HepG2 (cell line): Measurements from ENCODE around the gene TMEM220. TPM values are rescaled to one million over a fixed set of nuclear protein-coding genes. Genes with fewer than 3 reads are reported as not detected.

ENCODE experiments used
- AKAP8 ChIP-seq: sonication (generic); formaldehyde crosslinking; IDR thresholded peaks from 2 replicates; pipeline ENCODE4 v1.5.1; 2020; ENCODE audit warnings: mild to moderate bottlenecking, missing genetic modification reagents
- CREM ChIP-seq, 2 experiments: sonication (generic) in 1 of 2; formaldehyde crosslinking in 1 of 2; IDR thresholded peaks; 2 replicates each; pipeline versions ENCODE4 v1.4.0 to v1.6.1; 2016 to 2020; ENCODE audit warnings: antibody characterized with exemption in 1 of 2, mild to moderate bottlenecking in 1 of 2, missing genetic modification reagents in 1 of 2
- ETV5 ChIP-seq: IDR thresholded peaks from 2 replicates; pipeline ENCODE4 v1.6.1; 2018; ENCODE audit warnings: missing biosample characterization, missing genetic modification reagents, inconsistent platforms, borderline replicate concordance
- FOXK2 ChIP-seq: fragments of 450-650 bp; IDR thresholded peaks from 2 replicates; pipeline ENCODE4 v1.6.1; 2016
- HDAC6 ChIP-seq: fragments of 200-600 bp; sonication (generic); IDR thresholded peaks from 2 replicates; pipeline ENCODE4 v1.7.0; 2017; ENCODE audit warnings: mild to moderate bottlenecking, antibody characterized with exemption, low read length, low read depth
- HHEX ChIP-seq: IDR thresholded peaks from 2 replicates; pipeline ENCODE4 v1.6.1; 2016; ENCODE audit warnings: control low read depth
- MAFK ChIP-seq, 2 experiments: IDR thresholded peaks in 1 of 2; conservative IDR thresholded peaks in 1 of 2; 2 replicates each; pipeline ENCODE4 v1.6.1; 2011; ENCODE audit warnings: improper control_type of control experiment in 2 of 2, low read length in 2 of 2
- MBNL3 ChIP-seq: fragments of 250-450 bp; sonication (Bioruptor Pico); conservative IDR thresholded peaks from 2 replicates; pipeline ENCODE4 v1.8.0; 2022; ENCODE audit warnings: mild to moderate bottlenecking, inconsistent platforms
- NFKB2 ChIP-seq: sonication (generic); formaldehyde crosslinking; IDR thresholded peaks from 2 replicates; pipeline ENCODE4 v1.4.0; 2020; ENCODE audit warnings: missing genetic modification reagents, borderline replicate concordance
- SMC3 ChIP-seq: IDR thresholded peaks from 2 replicates; pipeline ENCODE4 v1.6.1; 2011; ENCODE audit warnings: low read length, improper control_type of control experiment
- TARDBP ChIP-seq: sonication (generic); formaldehyde crosslinking; IDR thresholded peaks from 2 replicates; pipeline ENCODE4 v1.8.0; 2022; ENCODE audit warnings: mild to moderate bottlenecking, missing genetic modification reagents
- TP53 ChIP-seq: sonication (generic); formaldehyde crosslinking; conservative IDR thresholded peaks from 2 replicates; pipeline ENCODE4 v1.4.0; 2020; ENCODE audit warnings: missing genetic modification reagents
- ZBTB7B ChIP-seq: sonication (generic); formaldehyde crosslinking; IDR thresholded peaks from 2 replicates; pipeline ENCODE4 v1.4.0; 2020; ENCODE audit warnings: missing genetic modification reagents
- ZKSCAN1 ChIP-seq: fragments of 150-350 bp; IDR thresholded peaks from 2 replicates; pipeline ENCODE4 v1.6.1; 2014; ENCODE audit warnings: low read length
- ZKSCAN5 ChIP-seq: sonication (generic); formaldehyde crosslinking; IDR thresholded peaks from 2 replicates; pipeline ENCODE4 v1.5.1; 2020; ENCODE audit warnings: mild to moderate bottlenecking, missing genetic modification reagents
- ZNF121 ChIP-seq: sonication (generic); formaldehyde crosslinking; IDR thresholded peaks from 2 replicates; pipeline ENCODE4 v1.5.0; 2020; ENCODE audit warnings: mild to moderate bottlenecking, missing genetic modification reagents
- ZNF282 ChIP-seq: fragments of 450-650 bp; IDR thresholded peaks from 2 replicates; pipeline ENCODE4 v1.6.1; 2018; ENCODE audit not compliant: partially characterized antibody
- ZNF296 ChIP-seq: sonication (generic); formaldehyde crosslinking; conservative IDR thresholded peaks from 2 replicates; pipeline ENCODE4 v1.5.0; 2020; ENCODE audit warnings: mild to moderate bottlenecking, missing genetic modification reagents
- ZNF367 ChIP-seq: sonication (generic); formaldehyde crosslinking; IDR thresholded peaks from 2 replicates; pipeline ENCODE4 v1.4.0; 2020; ENCODE audit warnings: missing genetic modification reagents, borderline replicate concordance
- ZNF614 ChIP-seq: IDR thresholded peaks from 2 replicates; pipeline ENCODE4 v1.6.1; 2018; ENCODE audit warnings: missing biosample characterization, missing genetic modification reagents, inconsistent platforms, borderline replicate concordance
- ZNF644 ChIP-seq: IDR thresholded peaks from 2 replicates; pipeline ENCODE4 v1.6.1; 2016; ENCODE audit warnings: low read depth
- ZNF776 ChIP-seq: sonication (generic); formaldehyde crosslinking; IDR thresholded peaks from 2 replicates; pipeline ENCODE4 v1.4.0; 2020; ENCODE audit warnings: mild to moderate bottlenecking, missing genetic modification reagents
- ZNF879 ChIP-seq: sonication (generic); formaldehyde crosslinking; IDR thresholded peaks from 2 replicates; pipeline ENCODE4 v1.8.1; 2023; ENCODE audit warnings: missing genetic modification reagents
- polyA plus RNA-seq, 8 experiments: library from polyadenylated mRNA; depleted of rRNA in 3 of 8; stranded (reverse) in 7 of 8; unstranded in 1 of 8; fragments of >200 nt; fragmentation: Illumina TruSeq in 4 of 8; extraction: Trizol in 4 of 8; gene quantifications; 2 replicates each; pipeline versions ENCODE4 v1.2.1 to v1.2.3, GENCODE V29; 2011 to 2016; ENCODE audit warnings: low read depth in 4 of 8, missing spikeins in 1 of 8, mixed read lengths in 1 of 8; ENCODE audit not compliant: insufficient read depth in 1 of 8
- total RNA-seq, 5 experiments: library from RNA; depleted of rRNA; stranded (reverse); fragments of >200 nt; fragmentation: Illumina TruSeq; extraction: Trizol; gene quantifications; 2 replicates each; pipeline ENCODE4 v1.2.3, GENCODE V29; 2016; ENCODE audit warnings: low read depth in 1 of 5
- TF ChIP-seq, protein P1 (sequence below): sonication (generic); formaldehyde crosslinking; IDR thresholded peaks from 2 replicates; pipeline ENCODE4 v1.4.0; 2020; ENCODE audit warnings: mild to moderate bottlenecking, low read depth, missing genetic modification reagents
- TF ChIP-seq, protein P2 (sequence below): sonication (generic); formaldehyde crosslinking; IDR thresholded peaks from 2 replicates; pipeline ENCODE4 v1.5.0; 2020; ENCODE audit warnings: missing genetic modification reagents
- TF ChIP-seq, protein P3 (sequence below): sonication (generic); formaldehyde crosslinking; IDR thresholded peaks from 2 replicates; pipeline ENCODE4 v1.4.0; 2020; ENCODE audit warnings: missing genetic modification reagents; ENCODE audit errors: not compliant biosample characterization
- TF ChIP-seq, protein P4 (sequence below): IDR thresholded peaks from 2 replicates; pipeline ENCODE4 v1.6.1; 2016

TMEM220 gene
- total and polyA plus RNA-seq, 2 of the 13 experiments (the other 11 are each of a cell fraction or from before 2014, with no cell fraction given), result 1.3 to 2.2 TPM

DNA sequence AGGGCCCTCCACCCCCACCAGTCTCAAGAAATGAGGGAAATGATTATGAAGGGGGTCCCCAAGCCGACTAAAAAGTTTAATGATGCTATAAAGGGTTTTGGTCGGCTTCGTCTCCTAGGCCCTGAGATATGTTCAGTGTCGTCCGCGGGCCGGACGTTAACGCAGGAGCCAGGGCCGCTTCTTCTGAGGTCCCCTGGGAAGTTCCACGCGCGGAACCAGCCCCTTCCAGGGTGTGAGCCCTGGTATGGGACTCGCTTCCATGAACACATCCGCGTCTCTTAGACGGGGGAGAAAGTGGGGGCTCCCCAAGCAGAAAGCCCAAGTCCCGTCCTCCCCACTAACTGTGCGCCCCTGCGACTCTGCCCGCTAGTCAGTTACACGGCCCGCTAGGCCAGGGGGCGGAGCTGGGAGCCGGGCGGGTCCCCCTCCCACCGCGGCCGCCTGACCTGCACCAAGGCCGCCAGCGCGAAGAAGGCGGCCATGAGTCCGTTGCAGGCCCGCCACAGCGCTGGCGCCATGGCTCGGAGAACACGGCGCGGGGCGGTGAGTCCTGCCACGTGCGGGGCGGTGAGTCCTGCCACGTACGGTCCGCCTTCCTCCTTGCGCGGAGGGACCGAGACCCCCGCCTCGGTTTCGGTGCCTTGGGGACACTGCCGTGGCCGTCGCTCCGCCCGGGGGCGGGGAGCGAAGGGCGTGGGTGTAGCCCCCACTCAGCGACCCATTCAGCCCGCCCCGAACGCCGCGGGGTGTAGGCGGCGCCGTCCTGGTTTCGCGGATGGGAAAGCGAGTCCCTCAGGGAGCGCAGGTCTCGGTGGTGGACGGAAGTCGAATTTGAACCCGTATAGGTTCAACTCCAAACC, at the start of gene TMEM220 (continued):
- TF ChIP-seq CREM (IDR thresholded peaks at IDR 0.05), result no peak
- TF ChIP-seq CREM (CRISPR knock-in tag; IDR thresholded peaks at IDR 0.05), result no peak
- no peak for TF ChIP-seq TP53
- no peak for TF ChIP-seq ZNF282
- no peak for TF ChIP-seq HDAC6
- TF ChIP-seq MAFK (conservative IDR thresholded peaks at IDR 0.05 in 1 of 2, IDR thresholded peaks at IDR 0.05 in 1 of 2; ENCODE audit: low read length in 2 of 2), result no peak
- peak; percentile 56; the same call in 1 of the 2 replicates for TF ChIP-seq ZNF644 (CRISPR knock-in tag)
- peak; percentile 53; the same call in 1 of the 2 replicates for TF ChIP-seq ZBTB7B (CRISPR knock-in tag)
- TF ChIP-seq TARDBP (CRISPR knock-in tag), result peak; percentile 61
- 0 out of 2 replicates have a peak, but pooled peaks have one; percentile 26 for TF ChIP-seq ETV5 (CRISPR knock-in tag)
- no peak for TF ChIP-seq ZKSCAN1
- no peak for TF ChIP-seq ZNF367 (CRISPR knock-in tag)
- peak; percentile 61; the same call in 1 of the 2 replicates for TF ChIP-seq NFKB2 (CRISPR knock-in tag)
- TF ChIP-seq FOXK2, result no peak
- TF ChIP-seq ZNF121 (CRISPR knock-in tag), result peak; percentile 47; the same call in 1 of the 2 replicates
- TF ChIP-seq, protein P1, sequence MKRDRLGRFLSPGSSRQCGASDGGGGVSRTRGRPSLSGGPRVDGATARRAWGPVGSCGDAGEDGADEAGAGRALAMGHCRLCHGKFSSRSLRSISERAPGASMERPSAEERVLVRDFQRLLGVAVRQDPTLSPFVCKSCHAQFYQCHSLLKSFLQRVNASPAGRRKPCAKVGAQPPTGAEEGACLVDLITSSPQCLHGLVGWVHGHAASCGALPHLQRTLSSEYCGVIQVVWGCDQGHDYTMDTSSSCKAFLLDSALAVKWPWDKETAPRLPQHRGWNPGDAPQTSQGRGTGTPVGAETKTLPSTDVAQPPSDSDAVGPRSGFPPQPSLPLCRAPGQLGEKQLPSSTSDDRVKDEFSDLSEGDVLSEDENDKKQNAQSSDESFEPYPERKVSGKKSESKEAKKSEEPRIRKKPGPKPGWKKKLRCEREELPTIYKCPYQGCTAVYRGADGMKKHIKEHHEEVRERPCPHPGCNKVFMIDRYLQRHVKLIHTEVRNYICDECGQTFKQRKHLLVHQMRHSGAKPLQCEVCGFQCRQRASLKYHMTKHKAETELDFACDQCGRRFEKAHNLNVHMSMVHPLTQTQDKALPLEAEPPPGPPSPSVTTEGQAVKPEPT (CRISPR knock-in tag), result 0 out of 2 replicates have a peak, but pooled peaks have one; percentile 46
- TF ChIP-seq ZNF879, result 0 out of 2 replicates have a peak, but pooled peaks have one; percentile 49
- peak; percentile 61; the same call in 1 of the 2 replicates for TF ChIP-seq ZNF776 (CRISPR knock-in tag)
- TF ChIP-seq, protein P2, sequence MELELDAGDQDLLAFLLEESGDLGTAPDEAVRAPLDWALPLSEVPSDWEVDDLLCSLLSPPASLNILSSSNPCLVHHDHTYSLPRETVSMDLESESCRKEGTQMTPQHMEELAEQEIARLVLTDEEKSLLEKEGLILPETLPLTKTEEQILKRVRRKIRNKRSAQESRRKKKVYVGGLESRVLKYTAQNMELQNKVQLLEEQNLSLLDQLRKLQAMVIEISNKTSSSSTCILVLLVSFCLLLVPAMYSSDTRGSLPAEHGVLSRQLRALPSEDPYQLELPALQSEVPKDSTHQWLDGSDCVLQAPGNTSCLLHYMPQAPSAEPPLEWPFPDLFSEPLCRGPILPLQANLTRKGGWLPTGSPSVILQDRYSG (CRISPR knock-in tag), result no peak
- TF ChIP-seq, protein P3, sequence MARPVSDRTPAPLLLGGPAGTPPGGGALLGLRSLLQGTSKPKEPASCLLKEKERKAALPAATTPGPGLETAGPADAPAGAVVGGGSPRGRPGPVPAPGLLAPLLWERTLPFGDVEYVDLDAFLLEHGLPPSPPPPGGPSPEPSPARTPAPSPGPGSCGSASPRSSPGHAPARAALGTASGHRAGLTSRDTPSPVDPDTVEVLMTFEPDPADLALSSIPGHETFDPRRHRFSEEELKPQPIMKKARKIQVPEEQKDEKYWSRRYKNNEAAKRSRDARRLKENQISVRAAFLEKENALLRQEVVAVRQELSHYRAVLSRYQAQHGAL (CRISPR knock-in tag), result no peak
- peak; percentile 50; the same call in 1 of the 2 replicates for TF ChIP-seq ZNF614 (CRISPR knock-in tag)
- 0 out of 2 replicates have a peak, but pooled peaks have one; percentile 56 for TF ChIP-seq AKAP8 (CRISPR knock-in tag)
- no peak for TF ChIP-seq MBNL3 (CRISPR knock-in tag)
- no peak for TF ChIP-seq ZNF296
- TF ChIP-seq, protein P4, sequence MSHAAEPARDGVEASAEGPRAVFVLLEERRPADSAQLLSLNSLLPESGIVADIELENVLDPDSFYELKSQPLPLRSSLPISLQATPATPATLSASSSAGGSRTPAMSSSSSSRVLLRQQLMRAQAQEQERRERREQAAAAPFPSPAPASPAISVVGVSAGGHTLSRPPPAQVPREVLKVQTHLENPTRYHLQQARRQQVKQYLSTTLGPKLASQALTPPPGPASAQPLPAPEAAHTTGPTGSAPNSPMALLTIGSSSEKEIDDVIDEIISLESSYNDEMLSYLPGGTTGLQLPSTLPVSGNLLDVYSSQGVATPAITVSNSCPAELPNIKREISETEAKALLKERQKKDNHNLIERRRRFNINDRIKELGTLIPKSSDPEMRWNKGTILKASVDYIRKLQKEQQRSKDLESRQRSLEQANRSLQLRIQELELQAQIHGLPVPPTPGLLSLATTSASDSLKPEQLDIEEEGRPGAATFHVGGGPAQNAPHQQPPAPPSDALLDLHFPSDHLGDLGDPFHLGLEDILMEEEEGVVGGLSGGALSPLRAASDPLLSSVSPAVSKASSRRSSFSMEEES (CRISPR knock-in tag), result peak; percentile 59; the same call in 1 of the 2 replicates
- TF ChIP-seq HHEX, result no peak
- no peak for TF ChIP-seq ZKSCAN5 (CRISPR knock-in tag)
- no peak for TF ChIP-seq SMC3
